HepG2 (cell line): ENCODE results near the gene ALPK3. TPM values are rescaled to one million over a fixed set of nuclear protein-coding genes. Genes with fewer than 3 reads are reported as not detected.

Experiments
- ATAC-seq: fragments of 200-7000 bp; cut with Tn5 transposase; 3 replicates; pipeline ENCODE4 v1.9.1; 2020; ENCODE audit warnings: mild to moderate bottlenecking, moderate library complexity
- BruUV-seq: library from RNA; stranded (reverse); fragments of 400-500 nt; replicated peaks from 2 replicates; lab custom pipeline; 2021; lab: Mats Ljungman, UMichigan
- CTCF ChIA-PET: fragments of 300-600 bp; formaldehyde crosslinking; extraction: SDS; loops from one replicate; lab custom pipeline; 2021; ENCODE audit warnings: low total read pairs, inconsistent platforms, low intra/inter-chr PET ratio; lab: Yijun Ruan, JAX
- POLR2A ChIA-PET: fragments of 350-600 bp; sonication (Branson Sonifier 250); formaldehyde crosslinking; loops from one replicate; lab custom pipeline; 2020; ENCODE audit warnings: antibody characterized with exemption, inconsistent platforms; lab: Yijun Ruan, JAX
- DNase-seq: peaks from one replicate; pipeline ENCODE4 v3.0.0-alpha.2; 2015; ENCODE audit warnings: low spot score
- FAIRE-seq: peaks from 3 replicates; lab custom pipeline; 2011; peaks lifted over from hg19 to GRCh38; lab: Jason Lieb, UNC
- H2AFZ ChIP-seq: one replicate; pipeline ENCODE4 v1.6.1; 2011; ENCODE audit warnings: low read length, inconsistent platforms
- H3K27ac ChIP-seq: fragments of 300-600 bp; 3 replicates; pipeline ENCODE4 v1.8.0; 2011; ENCODE audit warnings: mixed run types, mild to moderate bottlenecking, mixed read lengths, low read length, inconsistent platforms; ENCODE audit not compliant: insufficient read depth; ENCODE audit errors: extremely low read length
- H3K27me3 ChIP-seq, 2 experiments: fragments of 200-600 bp in 1 of 2; 2 replicates in 1 of 2; 3 replicates in 1 of 2; pipeline versions ENCODE4 v1.6.0 to v1.8.0; 2011; ENCODE audit warnings: low read length in 2 of 2, mild to moderate bottlenecking in 2 of 2, moderate library complexity in 2 of 2, inconsistent platforms in 1 of 2; ENCODE audit not compliant: insufficient read depth in 2 of 2, control insufficient read depth in 1 of 2
- H3K36me3 ChIP-seq, 2 experiments: fragments of 200-600 bp in 1 of 2; replicated peaks in 1 of 2; 2 replicates in 1 of 2; 3 replicates in 1 of 2; pipeline versions ENCODE4 v1.5.1 to v1.8.0; 2011; ENCODE audit warnings: low read length in 2 of 2, inconsistent platforms in 1 of 2; ENCODE audit not compliant: insufficient read depth in 2 of 2, control insufficient read depth in 1 of 2
- H3K4me1 ChIP-seq: 2 replicates; pipeline ENCODE4 v1.5.1; 2012; ENCODE audit warnings: low read length, inconsistent platforms; ENCODE audit not compliant: insufficient read depth
- H3K4me2 ChIP-seq: 2 replicates; pipeline ENCODE4 v1.6.0; 2011; ENCODE audit warnings: low read depth, low read length, inconsistent platforms
- H3K4me3 ChIP-seq, 3 experiments: fragments of 200-600 bp in 1 of 3; sonication (generic), shearing (Covaris generic) in 1 of 3; replicated peaks in 1 of 3; 2 replicates each; pipeline ENCODE4 v1.5.1; 2011 to 2016; ENCODE audit warnings: low read length in 3 of 3, inconsistent platforms in 2 of 3, low read depth in 2 of 3, mild to moderate bottlenecking in 2 of 3, control low read depth in 1 of 3, mixed read lengths in 1 of 3; ENCODE audit not compliant: insufficient read depth in 1 of 3
- H3K79me2 ChIP-seq: one replicate; pipeline ENCODE4 v1.6.1; 2011; ENCODE audit warnings: low read length, inconsistent platforms; ENCODE audit not compliant: insufficient read depth
- H3K9ac ChIP-seq: 2 replicates; pipeline ENCODE4 v1.6.0; 2011; ENCODE audit warnings: mild to moderate bottlenecking, low read depth, low read length, inconsistent platforms; ENCODE audit not compliant: insufficient read depth
- H3K9me3 ChIP-seq: 2 replicates; pipeline ENCODE4 v1.5.1; 2012; ENCODE audit warnings: mild to moderate bottlenecking, low read length
- H4K20me1 ChIP-seq: 2 replicates; pipeline ENCODE4 v1.6.0; 2011; ENCODE audit warnings: inconsistent platforms, mild to moderate bottlenecking, low read length, moderate library complexity; ENCODE audit not compliant: insufficient read depth
- CEBPB ChIP-seq: IDR thresholded peaks from 2 replicates; pipeline ENCODE4 v1.6.1; 2011; ENCODE audit warnings: low read depth, low read length, improper control_type of control experiment, borderline replicate concordance
- CHD2 ChIP-seq: IDR thresholded peaks from 2 replicates; pipeline ENCODE4 v1.6.1; 2011; ENCODE audit warnings: low read depth, low read length, improper control_type of control experiment
- FLYWCH1 ChIP-seq: sonication (generic); formaldehyde crosslinking; IDR thresholded peaks from 2 replicates; pipeline ENCODE4 v1.8.1; 2023; ENCODE audit warnings: mild to moderate bottlenecking, missing genetic modification reagents
- FOXK1 ChIP-seq: sonication (generic); formaldehyde crosslinking; IDR thresholded peaks from 2 replicates; pipeline ENCODE4 v1.4.0; 2020; ENCODE audit warnings: low read depth, missing genetic modification reagents, borderline replicate concordance
- HMGXB4 ChIP-seq, 2 experiments: sonication (generic) in 1 of 2; formaldehyde crosslinking in 1 of 2; IDR thresholded peaks; 2 replicates each; pipeline versions ENCODE4 v1.4.0 to v1.6.1; 2018 to 2020; ENCODE audit warnings: missing genetic modification reagents in 2 of 2, borderline replicate concordance in 1 of 2, low read depth in 1 of 2, mild to moderate bottlenecking in 1 of 2, missing biosample characterization in 1 of 2
- PATZ1 ChIP-seq: sonication (generic); formaldehyde crosslinking; IDR thresholded peaks from 2 replicates; pipeline ENCODE4 v1.4.0; 2020; ENCODE audit warnings: missing genetic modification reagents
- REL ChIP-seq: sonication (generic); formaldehyde crosslinking; conservative IDR thresholded peaks from 2 replicates; pipeline ENCODE4 v1.8.0; 2022; ENCODE audit warnings: mild to moderate bottlenecking, missing genetic modification reagents, moderate library complexity
- SALL1 ChIP-seq: sonication (generic); formaldehyde crosslinking; IDR thresholded peaks from 2 replicates; pipeline ENCODE4 v1.8.0; 2022; ENCODE audit warnings: mild to moderate bottlenecking, missing genetic modification reagents
- SMC3 ChIP-seq: IDR thresholded peaks from 2 replicates; pipeline ENCODE4 v1.6.1; 2011; ENCODE audit warnings: low read length, improper control_type of control experiment
- SOX5 ChIP-seq: IDR thresholded peaks from 2 replicates; pipeline ENCODE4 v1.6.1; 2016; ENCODE audit warnings: borderline replicate concordance
- SP2 ChIP-seq: sonication (generic); formaldehyde crosslinking; IDR thresholded peaks from 2 replicates; pipeline ENCODE4 v1.5.1; 2020; ENCODE audit warnings: mild to moderate bottlenecking, missing genetic modification reagents
- STAG1 ChIP-seq: sonication (generic); formaldehyde crosslinking; IDR thresholded peaks from 2 replicates; pipeline ENCODE4 v1.4.0; 2020; ENCODE audit warnings: missing genetic modification reagents
- XRCC5 ChIP-seq: fragments of 200-400 bp; formaldehyde crosslinking; optimal IDR thresholded peaks from 2 replicates; pipeline ENCODE3; 2017; ENCODE audit warnings: mild to moderate bottlenecking, low read length
- ZFP1 ChIP-seq: IDR thresholded peaks from 2 replicates; pipeline ENCODE4 v1.6.1; 2016
- ZFX ChIP-seq: sonication (generic); formaldehyde crosslinking; IDR thresholded peaks from 2 replicates; pipeline ENCODE4 v1.4.0; 2020; ENCODE audit warnings: mild to moderate bottlenecking, low read depth, missing genetic modification reagents, moderate library complexity
- ZMYM4 ChIP-seq: sonication (generic); formaldehyde crosslinking; IDR thresholded peaks from 2 replicates; pipeline ENCODE4 v1.8.1; 2023; ENCODE audit warnings: mild to moderate bottlenecking, missing genetic modification reagents
- ZNF337 ChIP-seq: sonication (generic); formaldehyde crosslinking; IDR thresholded peaks from 2 replicates; pipeline ENCODE4 v1.5.1; 2020; ENCODE audit warnings: missing genetic modification reagents, low read depth, mild to moderate bottlenecking, borderline replicate concordance
- ZNF501 ChIP-seq: sonication (generic); formaldehyde crosslinking; IDR thresholded peaks from 2 replicates; pipeline ENCODE4 v1.5.1; 2020; ENCODE audit warnings: mild to moderate bottlenecking, moderate library complexity, missing genetic modification reagents
- ZNF580 ChIP-seq: IDR thresholded peaks from 2 replicates; pipeline ENCODE4 v1.6.1; 2016; ENCODE audit warnings: low read depth, borderline replicate concordance
- ZNF652 ChIP-seq: IDR thresholded peaks from 2 replicates; pipeline ENCODE4 v1.6.1; 2016; ENCODE audit warnings: low read depth, borderline replicate concordance
- WGBS: methylation state at CpG from one replicate; pipeline ENCODE4 v1.1.6; 2017; ENCODE audit warnings: low lambda C conversion rate; 5-methylcytosine and 5-hydroxymethylcytosine counted together
- in situ Hi-C: cut with HindIII; loops from 2 replicates; pipeline ENCODE4 v1.10.0; 2017; ENCODE audit warnings: low pct_unique_long_range_greater_than_20kb; ENCODE audit not compliant: extremely low pct_ligation_motif_present
- intact Hi-C: fragments of 100-400 bp; cut with micrococcal nuclease; formaldehyde crosslinking; loops from one replicate; pipeline ENCODE4 v1.10.0; 2022; ENCODE audit not compliant: unreplicated experiment
- polyA plus RNA-seq, 8 experiments: library from polyadenylated mRNA; depleted of rRNA in 3 of 8; stranded (reverse) in 7 of 8; unstranded in 1 of 8; fragments of >200 nt; fragmentation: Illumina TruSeq in 4 of 8; extraction: Trizol in 4 of 8; gene quantifications; 2 replicates each; pipeline versions ENCODE4 v1.2.1 to v1.2.3, GENCODE V29; 2011 to 2016; ENCODE audit warnings: low read depth in 4 of 8, missing spikeins in 1 of 8, mixed read lengths in 1 of 8; ENCODE audit not compliant: insufficient read depth in 1 of 8
- total RNA-seq, 5 experiments: library from RNA; depleted of rRNA; stranded (reverse); fragments of >200 nt; fragmentation: Illumina TruSeq; extraction: Trizol; gene quantifications; 2 replicates each; pipeline ENCODE4 v1.2.3, GENCODE V29; 2016; ENCODE audit warnings: low read depth in 1 of 5
- TF ChIP-seq, protein P1 (sequence below): sonication (generic); formaldehyde crosslinking; IDR thresholded peaks from 2 replicates; pipeline ENCODE4 v1.4.0; 2020; ENCODE audit warnings: mild to moderate bottlenecking, missing genetic modification reagents

The ALPK3 gene
- total and polyA plus RNA-seq, 2 of the 13 experiments (the other 11 are each of a cell fraction or from before 2014, with no cell fraction given) = 0.04 to 0.42 TPM

DNA sequence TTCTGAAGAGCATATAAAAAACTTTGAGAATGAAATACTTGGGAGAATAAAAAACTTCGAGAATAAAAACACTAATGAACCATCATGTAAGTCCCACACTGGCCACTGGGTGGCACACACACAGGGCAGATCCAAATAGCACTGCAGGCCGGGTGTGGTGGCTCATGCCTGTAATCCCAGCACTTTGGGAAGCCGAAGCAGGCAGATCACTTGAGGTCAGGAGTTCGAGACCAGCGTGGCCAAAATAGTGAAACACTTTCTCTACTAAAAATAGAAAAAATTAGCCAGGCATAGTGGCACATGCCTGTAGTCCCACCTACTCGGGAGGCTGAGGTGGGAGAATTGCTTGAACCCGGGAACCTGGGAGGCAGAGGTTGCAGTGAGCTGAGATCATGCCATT is 28.5 kb downstream of the ALPK3 start (continued):
- TF ChIP-seq ZFX (CRISPR knock-in tag) (peak; percentile 25; the same call in 1 of the 2 replicates), STAG1 (CRISPR knock-in tag) (peak; percentile 77), XRCC5 (peak; percentile 34), FOXK1 (CRISPR knock-in tag) (0 out of 2 replicates have a peak, but pooled peaks have one; percentile 13), SMC3 (peak; percentile 66), HMGXB4 (CRISPR knock-in tag; IDR thresholded peaks at IDR 0.05; ENCODE audit: borderline replicate concordance in 1 of 2, low read depth in 1 of 2) (peak in 1 of 2 experiments; percentile 44; a peak in 2 of 4 replicates), SOX5 (CRISPR knock-in tag) (0 out of 2 replicates have a peak, but pooled peaks have one; percentile 5), ZNF501 (CRISPR knock-in tag) (0 out of 2 replicates have a peak, but pooled peaks have one; percentile 43), ZNF580 (CRISPR knock-in tag) (0 out of 2 replicates have a peak, but pooled peaks have one; percentile 26), SALL1 (CRISPR knock-in tag) (peak; percentile 46; the same call in 1 of the 2 replicates), ZMYM4 (CRISPR knock-in tag) (peak; percentile 26; the same call in 1 of the 2 replicates)

GRCh38 chr15:84846269-84846668 is 29.1 kb downstream of the ALPK3 start:
- ATAC-seq (no peak), FAIRE-seq (no peak), DNase-seq (no peak)
- BruUV-seq = no TSS peak
- H3K79me2 ChIP-seq = no peaks in the 10 kb centered on the region
- H2AFZ ChIP-seq = no peak overlapping the region
- in situ Hi-C loops (loop anchor here (25.0 kb wide), 1 partner anchor 316 kb away; no protein-coding TSS in a partner anchor), intact Hi-C loops (no loop called here)
- no peak overlapping the region for H3K9ac ChIP-seq
- H3K27me3 ChIP-seq = peaks cover 0 to 4% of the 10 kb centered on the region in 2 experiments; a peak in 1 of 5 replicates
- H3K4me1 ChIP-seq = peaks cover 37% of the 10 kb centered on the region
- H4K20me1 ChIP-seq = no peaks in the 10 kb centered on the region
- no peak overlapping the region for H3K4me3 ChIP-seq
- H3K4me2 ChIP-seq = no peak overlapping the region
- CTCF ChIA-PET = interaction anchor here (1.7 to 2.9 kb wide), 3 partner anchors 20 to 89 kb away, joined by 5 to 30 read pairs (median 9); no protein-coding TSS in a partner anchor
- H3K27ac ChIP-seq = no peak overlapping the region
- no peaks in the 10 kb centered on the region for H3K36me3 ChIP-seq
- POLR2A ChIA-PET = no interaction called here
- 29% methylated on average over 1 of the region's 1 CpG for WGBS
- peaks cover 7% of the 10 kb centered on the region; the same call in 1 of the 2 replicates for H3K9me3 ChIP-seq
- TF ChIP-seq CHD2 (no peak), REL (CRISPR knock-in tag) (no peak), FLYWCH1 (CRISPR knock-in tag) (no peak), ZFP1 (CRISPR knock-in tag) (no peak), ZNF652 (CRISPR knock-in tag) (no peak), ZNF337 (CRISPR knock-in tag) (no peak), PATZ1 (CRISPR knock-in tag) (no peak), SP2 (CRISPR knock-in tag) (no peak), CEBPB (no peak)
- TF ChIP-seq, protein P1, sequence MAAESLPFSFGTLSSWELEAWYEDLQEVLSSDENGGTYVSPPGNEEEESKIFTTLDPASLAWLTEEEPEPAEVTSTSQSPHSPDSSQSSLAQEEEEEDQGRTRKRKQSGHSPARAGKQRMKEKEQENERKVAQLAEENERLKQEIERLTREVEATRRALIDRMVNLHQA (CRISPR knock-in tag) = no peak
